OCI-LY3 (cell line): Measurements from ENCODE around the gene SPATA32.

Source experiments
- H2AFZ ChIP-seq: fragments of 200-600, 300-600 bp; shearing (Covaris generic); 2 replicates; pipeline ENCODE4 v1.6.0; 2014; ENCODE audit warnings: antibody characterized with exemption, low read depth, low read length
- H3K27ac ChIP-seq: fragments of 200-600, 300-600 bp; sonication (generic); 2 replicates; pipeline ENCODE4 v1.5.1; 2014; ENCODE audit warnings: mild to moderate bottlenecking, low read length, moderate library complexity, mixed read lengths
- H3K27me3 ChIP-seq: fragments of 200-600, 300-600 bp; sonication (generic); 2 replicates; pipeline ENCODE4 v1.6.1; 2014; ENCODE audit warnings: low read depth, low read length, mixed read lengths
- H3K36me3 ChIP-seq: fragments of 200-600, 300-600 bp; sonication (generic); replicated peaks from 2 replicates; pipeline ENCODE3; 2014; ENCODE audit warnings: low read depth, low read length, mixed read lengths
- H3K4me1 ChIP-seq: fragments of 300-600, 200-600 bp; sonication (generic); 2 replicates; pipeline ENCODE4 v1.6.1; 2014; ENCODE audit warnings: low read length, mixed read lengths
- H3K4me2 ChIP-seq: fragments of 200-600, 300-600 bp; sonication (generic); 2 replicates; pipeline ENCODE4 v1.6.1; 2014; ENCODE audit warnings: low read length, mixed read lengths
- H3K4me3 ChIP-seq: fragments of 300-600, 200-600 bp; sonication (generic); 2 replicates; pipeline ENCODE4 v1.5.1; 2014; ENCODE audit warnings: antibody characterized with exemption, mild to moderate bottlenecking, low read length, moderate library complexity
- H3K79me2 ChIP-seq: fragments of 300-600, 200-600 bp; shearing (Covaris generic); 2 replicates; pipeline ENCODE4 v1.6.1; 2014; ENCODE audit warnings: mild to moderate bottlenecking, low read length, mixed read lengths
- H3K9ac ChIP-seq: fragments of 300-600, 200-600 bp; shearing (Covaris generic); 2 replicates; pipeline ENCODE4 v1.6.0; 2014; ENCODE audit warnings: mild to moderate bottlenecking, low read length, moderate library complexity
- H3K9me3 ChIP-seq: fragments of 200-600, 300-600 bp; shearing (Covaris generic); 2 replicates; pipeline ENCODE4 v1.6.1; 2014; ENCODE audit warnings: low read length, mixed read lengths; ENCODE audit not compliant: insufficient read depth
- H4K20me1 ChIP-seq: fragments of 200-600, 300-600 bp; sonication (generic); 2 replicates; pipeline ENCODE4 v1.6.1; 2016; ENCODE audit warnings: low read length, mixed read lengths; ENCODE audit not compliant: insufficient read depth
- EZH2phosphoT487 ChIP-seq: fragments of 200-600 bp; shearing (Covaris generic); IDR thresholded peaks from 2 replicates; pipeline ENCODE4 v1.6.1; 2018; ENCODE audit warnings: antibody characterized with exemption, mixed run types, low read depth
- TF ChIP-seq, protein P1 (sequence below): fragments of 200-600, 300-600 bp; sonication (generic); IDR thresholded peaks from 2 replicates; pipeline ENCODE4 v1.5.1; 2014; ENCODE audit warnings: antibody characterized with exemption, low read length, low read depth

The SPATA32 gene

DNA sequence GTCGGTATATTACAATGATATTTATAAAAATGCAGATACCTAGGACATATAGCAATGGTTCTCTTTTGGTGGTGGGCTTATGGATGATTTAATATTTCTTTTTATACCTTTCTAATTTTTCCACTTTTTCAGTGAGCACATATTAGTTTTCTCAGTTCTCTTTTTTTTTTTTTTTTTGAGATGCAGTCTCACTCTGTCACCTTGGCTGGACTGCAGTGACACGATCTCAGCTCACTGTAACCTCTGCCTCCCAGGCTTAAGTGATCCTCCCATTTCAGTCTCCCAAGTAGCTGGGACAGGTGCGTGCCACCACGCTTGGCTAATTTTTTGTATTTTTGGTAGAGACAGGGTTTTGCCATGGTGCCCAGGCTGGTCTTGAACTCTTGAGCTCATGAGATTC, 39.8 kb upstream of the SPATA32 start:
- Histone ChIP-seq H3K27me3 (no peaks in the 10 kb centered on the region), H3K4me2 (peak overlapping the region; percentile 46; the same call in 1 of the 2 replicates), H3K9me3 (no peaks in the 10 kb centered on the region), H2AFZ (no peak overlapping the region), H3K79me2 (peaks cover 100% of the 10 kb centered on the region), H3K36me3 (peaks cover 30% of the 10 kb centered on the region), H3K27ac (peak overlapping the region; percentile 94), H3K4me3 (peak overlapping the region; percentile 21; the same call in 1 of the 2 replicates), H3K9ac (peak overlapping the region; percentile 20; the same call in 1 of the 2 replicates), H4K20me1 (peaks cover 71% of the 10 kb centered on the region), H3K4me1 (peaks cover 96% of the 10 kb centered on the region)
- TF ChIP-seq, protein P1, sequence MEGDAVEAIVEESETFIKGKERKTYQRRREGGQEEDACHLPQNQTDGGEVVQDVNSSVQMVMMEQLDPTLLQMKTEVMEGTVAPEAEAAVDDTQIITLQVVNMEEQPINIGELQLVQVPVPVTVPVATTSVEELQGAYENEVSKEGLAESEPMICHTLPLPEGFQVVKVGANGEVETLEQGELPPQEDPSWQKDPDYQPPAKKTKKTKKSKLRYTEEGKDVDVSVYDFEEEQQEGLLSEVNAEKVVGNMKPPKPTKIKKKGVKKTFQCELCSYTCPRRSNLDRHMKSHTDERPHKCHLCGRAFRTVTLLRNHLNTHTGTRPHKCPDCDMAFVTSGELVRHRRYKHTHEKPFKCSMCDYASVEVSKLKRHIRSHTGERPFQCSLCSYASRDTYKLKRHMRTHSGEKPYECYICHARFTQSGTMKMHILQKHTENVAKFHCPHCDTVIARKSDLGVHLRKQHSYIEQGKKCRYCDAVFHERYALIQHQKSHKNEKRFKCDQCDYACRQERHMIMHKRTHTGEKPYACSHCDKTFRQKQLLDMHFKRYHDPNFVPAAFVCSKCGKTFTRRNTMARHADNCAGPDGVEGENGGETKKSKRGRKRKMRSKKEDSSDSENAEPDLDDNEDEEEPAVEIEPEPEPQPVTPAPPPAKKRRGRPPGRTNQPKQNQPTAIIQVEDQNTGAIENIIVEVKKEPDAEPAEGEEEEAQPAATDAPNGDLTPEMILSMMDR, result no peak
- no peak for TF ChIP-seq EZH2phosphoT487

DNA sequence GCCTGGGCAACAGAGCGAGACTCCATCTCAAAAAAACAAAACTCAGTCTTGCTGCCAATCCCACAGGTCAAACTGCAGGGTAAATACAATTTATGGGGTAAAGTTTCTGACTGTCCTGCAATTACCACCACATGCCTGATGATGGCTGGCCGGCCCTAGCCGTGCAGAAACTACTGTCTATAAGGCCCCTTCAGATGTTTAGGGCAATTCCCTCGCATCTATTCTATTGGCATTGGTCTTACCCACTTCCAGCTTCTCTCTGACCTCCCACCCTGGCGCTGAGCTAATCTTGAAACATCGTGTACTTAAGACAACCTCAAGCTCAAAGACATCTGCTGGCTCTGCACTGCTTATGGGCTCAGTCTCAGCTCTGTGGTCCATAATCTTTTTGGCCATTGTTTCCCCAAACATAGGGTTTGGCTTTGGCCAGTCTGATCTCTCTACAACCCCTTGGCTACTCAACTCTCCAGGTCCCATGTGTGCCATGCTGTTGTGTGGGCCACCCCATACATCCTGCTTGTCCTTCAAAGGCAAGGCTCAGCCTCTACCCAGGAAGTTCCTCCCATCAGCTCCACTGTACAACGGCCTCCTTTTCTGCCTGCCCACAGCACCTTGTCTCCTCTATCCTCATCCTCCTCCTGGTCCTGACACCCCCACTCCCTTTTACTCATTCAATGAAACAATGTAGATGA, 38.3 kb upstream of the SPATA32 start:
- Histone ChIP-seq H3K9me3 (no peaks in the 10 kb centered on the region), H3K4me2 (peak overlapping the region; percentile 69), H2AFZ (no peak overlapping the region), H3K27ac (peak overlapping the region; percentile 94), H3K4me3 (peak overlapping the region; percentile 39), H3K4me1 (peaks cover 97% of the 10 kb centered on the region), H3K79me2 (peaks cover 100% of the 10 kb centered on the region), H3K36me3 (peaks cover 27% of the 10 kb centered on the region), H3K27me3 (no peaks in the 10 kb centered on the region), H4K20me1 (peaks cover 69% of the 10 kb centered on the region), H3K9ac (peak overlapping the region; percentile 51)
- TF ChIP-seq, protein P1, result no peak
- no peak for TF ChIP-seq EZH2phosphoT487

DNA sequence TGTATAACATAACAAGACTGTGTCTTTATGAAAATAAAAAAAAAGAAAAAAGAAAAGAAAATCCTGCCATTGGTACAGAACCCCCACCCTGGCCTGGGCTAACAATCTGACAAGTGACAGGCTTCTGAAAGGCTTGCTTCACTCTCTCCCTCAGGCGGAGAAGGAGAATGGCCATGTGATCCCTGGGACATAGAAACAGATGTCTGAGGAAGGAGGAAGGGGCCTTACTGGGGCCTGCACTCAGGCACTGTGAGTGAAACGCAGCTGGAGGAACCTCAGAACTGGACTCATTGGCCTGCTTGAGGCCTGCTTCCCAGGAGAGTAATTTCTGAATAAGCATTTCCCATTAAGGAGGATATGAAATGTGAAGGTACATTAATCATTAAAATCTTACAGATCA, 37.5 kb upstream of the SPATA32 start:
- H2AFZ ChIP-seq, result no peak overlapping the region
- H3K9me3 ChIP-seq, result no peaks in the 10 kb centered on the region
- H3K4me3 ChIP-seq, result peak overlapping the region; percentile 8; the same call in 1 of the 2 replicates
- H3K4me2 ChIP-seq, result peak overlapping the region; percentile 69
- no peak for TF ChIP-seq EZH2phosphoT487
- TF ChIP-seq, protein P1, result no peak
- H3K9ac ChIP-seq, result peak overlapping the region; percentile 46
- H3K79me2 ChIP-seq, result peaks cover 100% of the 10 kb centered on the region
- H3K4me1 ChIP-seq, result peaks cover 100% of the 10 kb centered on the region
- H4K20me1 ChIP-seq, result peaks cover 71% of the 10 kb centered on the region
- H3K36me3 ChIP-seq, result peaks cover 30% of the 10 kb centered on the region
- no peaks in the 10 kb centered on the region for H3K27me3 ChIP-seq
- peak overlapping the region; percentile 94 for H3K27ac ChIP-seq

DNA sequence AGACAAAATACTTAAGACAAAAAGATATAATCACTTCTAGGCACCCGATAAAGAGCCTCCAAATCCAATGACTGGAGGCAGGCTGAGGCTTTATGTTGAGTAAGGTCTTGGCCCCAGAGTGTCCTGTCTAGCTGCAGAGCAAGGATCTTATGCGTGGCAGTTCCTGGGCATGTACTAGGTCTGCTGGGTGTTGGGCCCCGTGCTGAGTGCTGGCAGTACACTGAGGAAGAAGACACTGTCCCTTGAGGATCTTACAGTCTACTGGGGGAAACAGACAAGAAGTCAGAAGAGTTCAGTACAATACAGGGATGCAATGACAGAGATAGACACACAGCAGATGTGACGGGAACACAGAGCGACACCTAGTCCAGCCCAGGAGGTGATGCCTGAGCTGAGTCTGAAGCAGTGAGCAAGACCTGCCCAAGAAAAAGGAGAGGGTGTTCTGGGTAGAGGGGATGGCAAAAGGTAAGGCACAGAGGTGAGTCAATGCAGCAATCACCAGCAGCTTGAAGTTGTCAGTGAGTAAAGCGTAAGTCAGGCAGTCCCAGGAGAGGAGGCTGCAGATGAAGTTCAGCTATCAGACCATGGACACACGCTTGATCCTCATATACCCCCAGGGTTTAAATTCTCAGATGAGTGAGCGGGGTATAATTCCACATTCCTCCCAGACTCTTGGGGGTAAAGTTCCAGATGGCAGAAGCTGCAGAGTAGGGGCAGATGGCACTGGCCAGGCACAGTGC, 36.8 kb upstream of the SPATA32 start:
- H3K27ac ChIP-seq, result peak overlapping the region; percentile 94
- H3K4me1 ChIP-seq, result peaks cover 100% of the 10 kb centered on the region
- TF ChIP-seq, protein P1, result no peak
- TF ChIP-seq EZH2phosphoT487, result no peak
- peak overlapping the region; percentile 69 for H3K4me2 ChIP-seq
- peak overlapping the region; percentile 46 for H3K9ac ChIP-seq
- H3K9me3 ChIP-seq, result no peaks in the 10 kb centered on the region
- H3K27me3 ChIP-seq, result no peaks in the 10 kb centered on the region
- peaks cover 100% of the 10 kb centered on the region for H3K79me2 ChIP-seq
- peaks cover 32% of the 10 kb centered on the region for H3K36me3 ChIP-seq
- no peak overlapping the region for H2AFZ ChIP-seq
- peaks cover 74% of the 10 kb centered on the region for H4K20me1 ChIP-seq
- H3K4me3 ChIP-seq, result peak overlapping the region; percentile 8
